Measurements from ENCODE around the gene DCPS. TPM values are rescaled to one million over a fixed set of nuclear protein-coding genes. Genes with fewer than 3 reads are reported as not detected.
"Not testable (repeated sequence)": the region's sequence is repeated elsewhere in the genome, so short reads cannot be mapped to it uniquely, and the experiment has no call there.

Gene DCPS
- total and polyA plus RNA-seq, 2 of the 4 experiments (the other 2 are of a cell fraction) = 19.7 to 34.8 TPM

DNA sequence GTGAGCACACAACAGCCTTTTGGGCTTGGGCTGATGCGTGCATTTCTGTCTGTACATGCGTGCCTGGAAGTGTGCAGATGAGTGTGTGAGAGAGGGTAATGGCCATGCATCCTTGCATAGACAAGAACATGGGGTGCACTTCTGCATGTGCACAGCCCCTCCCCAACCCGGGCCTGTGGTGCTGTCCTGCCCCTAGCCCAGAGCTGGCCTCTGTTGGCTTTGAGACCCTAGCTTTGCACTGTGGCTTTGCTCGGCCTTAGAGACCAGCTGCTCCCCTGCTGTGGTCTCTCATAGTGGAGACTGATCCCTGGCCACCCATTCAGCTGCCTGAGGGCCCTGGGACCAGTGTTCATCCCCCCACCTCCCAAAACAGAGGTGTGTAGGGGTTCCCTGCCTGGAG lies 77.0 kb downstream of the DCPS start:
- H4K5ac ChIP-seq (ENCODE audit: low read depth, low read length) = no peak overlapping the region
- H3K18ac ChIP-seq (ENCODE audit: low read depth, low read length) = no peak overlapping the region
- H3K79me1 ChIP-seq (ENCODE audit: low read depth in 1 of 2, low read length in 2 of 2) = peaks cover 17 to 31% of the 10 kb centered on the region in 2 experiments
- CTCF ChIA-PET = no interaction called here
- TF ChIP-seq, protein P1, sequence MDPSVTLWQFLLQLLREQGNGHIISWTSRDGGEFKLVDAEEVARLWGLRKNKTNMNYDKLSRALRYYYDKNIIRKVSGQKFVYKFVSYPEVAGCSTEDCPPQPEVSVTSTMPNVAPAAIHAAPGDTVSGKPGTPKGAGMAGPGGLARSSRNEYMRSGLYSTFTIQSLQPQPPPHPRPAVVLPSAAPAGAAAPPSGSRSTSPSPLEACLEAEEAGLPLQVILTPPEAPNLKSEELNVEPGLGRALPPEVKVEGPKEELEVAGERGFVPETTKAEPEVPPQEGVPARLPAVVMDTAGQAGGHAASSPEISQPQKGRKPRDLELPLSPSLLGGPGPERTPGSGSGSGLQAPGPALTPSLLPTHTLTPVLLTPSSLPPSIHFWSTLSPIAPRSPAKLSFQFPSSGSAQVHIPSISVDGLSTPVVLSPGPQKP (IDR thresholded peaks at IDR 0.05; ENCODE audit: borderline replicate concordance, low read depth, low read length) = no peak
- TF ChIP-seq SMC3 (IDR thresholded peaks at IDR 0.05; ENCODE audit: low read depth, low read length) = no peak
- TF ChIP-seq, protein P2, sequence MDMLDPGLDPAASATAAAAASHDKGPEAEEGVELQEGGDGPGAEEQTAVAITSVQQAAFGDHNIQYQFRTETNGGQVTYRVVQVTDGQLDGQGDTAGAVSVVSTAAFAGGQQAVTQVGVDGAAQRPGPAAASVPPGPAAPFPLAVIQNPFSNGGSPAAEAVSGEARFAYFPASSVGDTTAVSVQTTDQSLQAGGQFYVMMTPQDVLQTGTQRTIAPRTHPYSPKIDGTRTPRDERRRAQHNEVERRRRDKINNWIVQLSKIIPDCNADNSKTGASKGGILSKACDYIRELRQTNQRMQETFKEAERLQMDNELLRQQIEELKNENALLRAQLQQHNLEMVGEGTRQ (IDR thresholded peaks at IDR 0.05; ENCODE audit: low read depth, low read length) = no peak
- no peak overlapping the region for H4K8ac ChIP-seq (ENCODE audit: low read depth in 2 of 2, low read length in 2 of 2)
- H2AFZ ChIP-seq (replicated peaks; ENCODE audit: low read length, poor library complexity) = peak overlapping the region; percentile 21
- no peak for DNase-seq
- no peak overlapping the region for H3K27ac ChIP-seq (ENCODE audit: insufficient read depth, low read length)
- H3K4me1 ChIP-seq (ENCODE audit: control insufficient read depth, insufficient read depth, low read length) = no peaks in the 10 kb centered on the region
- WGBS, 2 experiments (ENCODE audit: extremely low coverage in 2 of 2, insufficient read length in 1 of 2) = 80% methylated on average over 1 of the region's 4 CpGs; no CpG with 5 or more reads in 1 of the 2 experiments
- H2BK20ac ChIP-seq (ENCODE audit: low read depth, low read length) = no peak overlapping the region
- H4K20me1 ChIP-seq (ENCODE audit: insufficient read depth, low read length) = peaks cover 15% of the 10 kb centered on the region
- no peak overlapping the region for H2AK5ac ChIP-seq (ENCODE audit: low read depth, low read length)
- in situ Hi-C loops (cut with MboI; ENCODE audit: low sequenced_read_pairs) = no loop called here
- no peak overlapping the region for H3K4me2 ChIP-seq (ENCODE audit: low read depth, low read length)
- no peak overlapping the region for H3K14ac ChIP-seq (replicated peaks; ENCODE audit: low read depth, low read length)
- no peak overlapping the region for H2AK9ac ChIP-seq (replicated peaks; ENCODE audit: low read depth, low read length, poor library complexity)
- H2BK15ac ChIP-seq (ENCODE audit: low read depth, low read length) = no peak overlapping the region
- H3K9me1 ChIP-seq (ENCODE audit: insufficient read depth, low read length) = peaks cover 1% of the 10 kb centered on the region
- no peaks in the 10 kb centered on the region for H3K9me3 ChIP-seq (ENCODE audit: control insufficient read depth, insufficient read depth, low read length)
- H4K91ac ChIP-seq (ENCODE audit: insufficient read depth, low read depth, low read length) = no peak overlapping the region
- intact Hi-C loops (cut with micrococcal nuclease) = no loop called here
- no peak overlapping the region for H2BK5ac ChIP-seq (ENCODE audit: low read depth, low read length, poor library complexity, severe bottlenecking)
- H3K36me3 ChIP-seq (ENCODE audit: control insufficient read depth, insufficient read depth, low read length) = no peaks in the 10 kb centered on the region
- POLR2A ChIA-PET (ENCODE audit: unreplicated experiment) = no interaction called here
- H3K23ac ChIP-seq (ENCODE audit: low read depth, low read length) = no peak overlapping the region
- no peak overlapping the region for H3K4ac ChIP-seq (ENCODE audit: low read depth, low read length)
- BruUV-seq (replicated peaks) = no TSS peak
- no peaks in the 10 kb centered on the region for H3K27me3 ChIP-seq (ENCODE audit: control insufficient read depth, insufficient read depth, low read length)
- no peak overlapping the region for H3K9ac ChIP-seq (ENCODE audit: low read depth, low read length)
- no peak for ATAC-seq (ENCODE audit: low read depth)
- no peak overlapping the region for H3K56ac ChIP-seq (ENCODE audit: extremely low read depth, insufficient read depth, low read length)
- no peak overlapping the region for H3K4me3 ChIP-seq (ENCODE audit: insufficient read depth, low read depth, low read length)
- no peak overlapping the region for H2BK120ac ChIP-seq (ENCODE audit: low read depth, low read length)
- dilution Hi-C loops (cut with HindIII; ENCODE audit: low sequenced_read_pairs, unreplicated experiment) = no loop called here

DNA sequence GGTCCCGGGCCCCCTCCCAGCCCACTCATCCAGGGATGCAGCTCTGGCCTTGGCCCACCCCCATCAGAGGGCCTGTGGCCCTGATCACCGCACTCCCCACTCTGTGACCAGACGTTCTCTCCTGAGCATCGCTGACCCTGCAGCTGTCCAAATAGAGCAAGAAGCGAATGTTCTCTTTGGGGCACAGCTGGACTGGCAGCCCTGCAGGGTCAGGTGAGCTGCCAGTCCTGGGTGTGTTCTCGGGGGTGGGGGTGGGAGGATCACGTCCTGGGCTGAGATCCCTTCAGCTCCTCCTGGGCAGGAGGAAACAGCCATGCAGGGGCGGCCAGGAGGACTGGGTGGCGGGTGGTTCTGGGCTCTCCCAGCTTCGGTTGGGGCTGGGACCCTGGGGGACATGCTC lies 78.1 kb downstream of the DCPS start:
- H3K4me3 ChIP-seq (ENCODE audit: insufficient read depth, low read depth, low read length); POLR2A ChIA-PET (ENCODE audit: unreplicated experiment); H3K4me1 ChIP-seq (ENCODE audit: control insufficient read depth, insufficient read depth, low read length); BruUV-seq (replicated peaks); H3K9me3 ChIP-seq (ENCODE audit: control insufficient read depth, insufficient read depth, low read length); H2BK20ac ChIP-seq (ENCODE audit: low read depth, low read length); H3K4ac ChIP-seq (ENCODE audit: low read depth, low read length); H2BK15ac ChIP-seq (ENCODE audit: low read depth, low read length); H4K20me1 ChIP-seq (ENCODE audit: insufficient read depth, low read length); H3K56ac ChIP-seq (ENCODE audit: extremely low read depth, insufficient read depth, low read length); H2AFZ ChIP-seq (replicated peaks; ENCODE audit: low read length, poor library complexity); ATAC-seq (ENCODE audit: low read depth); H2AK9ac ChIP-seq (replicated peaks; ENCODE audit: low read depth, low read length, poor library complexity); DNase-seq; H3K23ac ChIP-seq (ENCODE audit: low read depth, low read length); H3K36me3 ChIP-seq (ENCODE audit: control insufficient read depth, insufficient read depth, low read length); H3K18ac ChIP-seq (ENCODE audit: low read depth, low read length); H4K91ac ChIP-seq (ENCODE audit: insufficient read depth, low read depth, low read length); H4K8ac ChIP-seq (ENCODE audit: low read depth in 2 of 2, low read length in 2 of 2); H2AK5ac ChIP-seq (ENCODE audit: low read depth, low read length); intact Hi-C loops (cut with micrococcal nuclease); H3K27me3 ChIP-seq (ENCODE audit: control insufficient read depth, insufficient read depth, low read length); H3K27ac ChIP-seq (ENCODE audit: insufficient read depth, low read length); H2BK120ac ChIP-seq (ENCODE audit: low read depth, low read length); H4K5ac ChIP-seq (ENCODE audit: low read depth, low read length); H3K9me1 ChIP-seq (ENCODE audit: insufficient read depth, low read length); H3K9ac ChIP-seq (ENCODE audit: low read depth, low read length); CTCF ChIA-PET; H3K4me2 ChIP-seq (ENCODE audit: low read depth, low read length); in situ Hi-C loops (cut with MboI; ENCODE audit: low sequenced_read_pairs); H3K14ac ChIP-seq (replicated peaks; ENCODE audit: low read depth, low read length); H2BK5ac ChIP-seq (ENCODE audit: low read depth, low read length, poor library complexity, severe bottlenecking); dilution Hi-C loops (cut with HindIII; ENCODE audit: low sequenced_read_pairs, unreplicated experiment): not testable (repeated sequence)
- H3K79me1 ChIP-seq (ENCODE audit: low read depth in 1 of 2, low read length in 2 of 2) = peaks cover 13 to 26% of the 10 kb centered on the region in 2 experiments
- WGBS, 2 experiments (ENCODE audit: extremely low coverage in 2 of 2, insufficient read length in 1 of 2) = no CpG with 5 or more reads among the region's 10 CpGs

Measured in IMR-90 (cell line).